Omental fat pad (tissue), 4 donors: ENCODE data around the gene CTNNAL1. TPM values are rescaled to one million over a fixed set of nuclear protein-coding genes. Genes with fewer than 3 reads are reported as not detected.

Experiments used
- ATAC-seq: fragments of 150-250 bp; one replicate; pipeline ENCODE4 v1.9.1; 2016; ENCODE audit warnings: mild to moderate bottlenecking, moderate library complexity; ENCODE audit not compliant: low FRiP score
- DNase-seq: peaks from one replicate; pipeline ENCODE4 v3.0.0-alpha.2; 2019; ENCODE audit warnings: low spot score
- CTCF ChIP-seq, 3 donors: fragments of 450-650 bp; IDR thresholded peaks; one replicate each; pipeline ENCODE4 v1.5.1; 2016 to 2017; ENCODE audit warnings: antibody characterized with exemption in 3 of 3, mild to moderate bottlenecking in 3 of 3, moderate library complexity in 2 of 3
- total RNA-seq, 4 donors: library from RNA; depleted of rRNA; stranded (reverse); fragments of >200 nt; gene quantifications; one replicate each; pipeline ENCODE4 v1.1.0, GENCODE V29; 2016

CTNNAL1 gene
- total RNA-seq, 4 donors from 2014 or later, result 34.5 to 57.3 (median 46.5) TPM

DNA sequence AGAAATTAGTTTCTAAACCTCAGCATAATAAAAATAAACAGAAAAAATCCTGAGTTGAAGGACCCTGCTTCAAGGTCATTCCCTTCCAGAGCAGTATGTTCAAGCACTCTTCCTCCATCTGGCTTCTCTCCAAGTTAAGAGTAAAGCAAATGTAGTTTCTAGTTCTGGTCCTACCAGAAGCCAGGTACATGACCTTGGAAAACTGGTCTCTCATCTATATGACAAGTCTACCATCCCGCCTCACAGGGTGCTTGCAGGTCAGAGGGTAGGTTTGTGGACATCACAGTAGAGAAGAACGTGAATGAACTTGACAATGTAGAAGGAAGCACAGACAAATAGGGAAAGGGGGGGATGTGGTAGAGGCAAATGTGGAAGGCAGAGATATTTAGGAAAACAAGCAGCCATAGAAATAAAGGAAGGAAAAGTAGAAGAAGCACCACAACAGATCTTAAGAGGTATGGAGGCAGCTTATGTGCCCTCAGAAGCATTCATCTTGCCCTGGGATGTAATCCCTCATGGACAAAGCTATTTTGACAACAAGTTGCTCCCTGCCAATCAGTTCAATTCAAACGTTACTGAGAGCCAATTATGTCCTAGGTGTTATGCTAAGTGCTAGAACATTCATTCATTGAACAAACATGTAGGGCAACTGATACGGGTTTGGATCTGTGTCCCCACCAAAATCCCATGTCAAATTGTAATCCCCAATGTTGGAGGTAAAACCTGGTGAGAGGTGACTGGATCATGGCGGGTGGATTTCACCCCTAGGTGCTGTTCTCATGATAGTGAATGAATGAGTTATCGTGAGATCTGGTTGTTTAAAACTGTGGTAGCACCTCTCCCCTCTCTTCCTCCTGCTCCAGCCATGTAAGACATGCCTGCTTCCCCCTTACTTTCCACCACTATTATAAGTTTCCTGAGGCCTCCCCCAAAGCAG lies 23.7 kb upstream of the CTNNAL1 start:
- DNase-seq (no peak), ATAC-seq (no peak)
- no peak for TF ChIP-seq CTCF (IDR thresholded peaks at IDR 0.05)

- TF ChIP-seq CTCF (IDR thresholded peaks at IDR 0.05), result no peak
- DNase-seq, result no peak
- peak; percentile 78 for ATAC-seq
These were observed 22.6 kb upstream of the CTNNAL1 start for GRCh38 chr9:109035684-109036423.

- no peak for TF ChIP-seq CTCF (IDR thresholded peaks at IDR 0.05)
- ATAC-seq (no peak), DNase-seq (no peak)
These were observed 20.8 kb upstream of the CTNNAL1 start for GRCh38 chr9:109033941-109034700.

DNA sequence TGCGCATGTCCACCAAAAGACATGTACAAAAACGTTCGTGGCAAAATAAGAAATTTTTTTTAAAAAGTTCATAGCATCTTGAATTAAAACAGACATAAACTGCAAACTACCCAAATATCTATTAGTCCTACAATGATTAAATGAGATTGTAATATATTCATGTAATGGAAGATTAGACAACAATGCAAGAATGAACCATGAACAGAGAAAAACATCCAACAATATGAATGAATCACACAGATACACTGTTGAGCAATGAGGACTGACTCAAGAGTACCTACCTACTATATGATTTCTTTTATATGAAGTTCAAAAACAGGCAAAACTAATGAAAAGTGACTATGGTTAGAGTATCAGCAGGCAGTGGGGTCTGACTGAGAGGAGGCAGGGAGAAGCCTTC lies 17.9 kb upstream of the CTNNAL1 start:
- ATAC-seq, result no peak
- no peak for DNase-seq
- TF ChIP-seq CTCF (IDR thresholded peaks at IDR 0.05), result no peak

DNA sequence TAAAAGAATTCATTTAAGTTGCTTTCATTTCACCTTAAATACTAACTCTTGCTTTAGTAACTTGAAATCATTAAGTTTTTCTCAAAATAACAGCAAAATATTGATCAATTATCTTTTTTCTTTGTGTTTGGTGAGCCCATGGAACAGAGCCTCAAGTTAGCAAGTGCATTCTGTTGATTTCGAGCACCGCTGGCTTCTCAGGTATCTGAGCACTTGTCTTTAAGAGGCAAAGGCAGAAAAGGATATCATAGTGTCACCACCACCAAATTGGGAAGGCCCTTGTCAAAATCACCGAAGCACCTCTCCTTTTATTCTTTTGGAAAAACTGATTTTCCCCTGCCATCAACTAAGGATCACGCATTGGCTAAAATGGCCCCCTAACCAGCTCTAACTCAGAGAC lies 17.1 kb upstream of the CTNNAL1 start:
- ATAC-seq (no peak), DNase-seq (no peak)
- TF ChIP-seq CTCF (IDR thresholded peaks at IDR 0.05), result no peak

DNA sequence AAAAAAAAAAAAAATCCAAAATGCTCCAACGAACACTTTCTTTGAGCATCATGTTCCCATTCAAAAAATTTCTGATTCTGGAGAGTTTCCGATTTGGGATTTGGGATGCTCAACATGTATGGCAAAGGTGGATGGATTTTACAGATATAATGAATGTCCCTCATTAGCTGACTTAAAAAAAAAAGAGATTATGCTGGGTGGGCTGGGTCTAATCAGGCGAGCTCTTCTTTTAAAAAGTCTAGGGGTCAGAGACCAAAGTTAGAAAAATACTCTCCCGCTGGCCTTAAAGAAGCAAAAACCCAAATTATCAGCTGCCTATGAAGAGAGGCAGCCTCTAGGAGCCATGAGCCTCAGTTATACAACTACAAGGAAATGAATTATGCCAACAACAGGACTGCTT lies 15.2 kb upstream of the CTNNAL1 start:
- no peak for ATAC-seq
- TF ChIP-seq CTCF (IDR thresholded peaks at IDR 0.05), result no peak
- DNase-seq, result no peak
